ENCODE results near the gene SAG.

Gene SAG

DNA sequence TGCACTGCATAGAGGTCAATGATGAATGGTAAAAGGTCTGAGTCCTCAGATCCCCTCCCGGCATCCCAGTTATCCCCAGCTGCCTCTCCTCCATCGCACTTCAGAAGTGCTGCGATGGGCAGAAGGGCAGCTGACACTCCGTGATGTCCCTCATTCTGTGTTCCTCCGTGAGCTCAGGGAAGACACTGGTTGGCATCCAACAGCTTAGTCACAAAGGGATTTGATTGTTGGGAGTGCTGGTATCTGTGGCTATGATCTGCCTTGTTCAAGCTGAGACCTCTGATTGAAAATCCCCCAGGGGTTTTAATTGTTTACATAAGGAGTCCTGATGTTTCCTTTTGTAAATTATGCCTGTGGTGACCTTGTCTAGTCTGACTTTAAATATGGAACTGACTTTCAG, 19.0 kb upstream of the SAG start:
- POLR2A ChIA-PET: no interaction called here
- no peak for TF ChIP-seq NFRKB (IDR thresholded peaks at IDR 0.05)
- no peak for TF ChIP-seq HDGF (IDR thresholded peaks at IDR 0.05; ENCODE audit: borderline replicate concordance)
- no peak for TF ChIP-seq BHLHE40 (IDR thresholded peaks at IDR 0.05; ENCODE audit: borderline replicate concordance)
- no peak for TF ChIP-seq CTBP1 (IDR thresholded peaks at IDR 0.05; ENCODE audit: borderline replicate concordance)
- no peak for TF ChIP-seq LEF1 (IDR thresholded peaks at IDR 0.05; ENCODE audit: borderline replicate concordance)
- no peak for TF ChIP-seq TARDBP (IDR thresholded peaks at IDR 0.05)
- no peak for TF ChIP-seq SUZ12 (IDR thresholded peaks at IDR 0.05)
- DNase-seq (ENCODE audit: extremely low spot score): no peak
- CTCF ChIA-PET: no interaction called here

DNA sequence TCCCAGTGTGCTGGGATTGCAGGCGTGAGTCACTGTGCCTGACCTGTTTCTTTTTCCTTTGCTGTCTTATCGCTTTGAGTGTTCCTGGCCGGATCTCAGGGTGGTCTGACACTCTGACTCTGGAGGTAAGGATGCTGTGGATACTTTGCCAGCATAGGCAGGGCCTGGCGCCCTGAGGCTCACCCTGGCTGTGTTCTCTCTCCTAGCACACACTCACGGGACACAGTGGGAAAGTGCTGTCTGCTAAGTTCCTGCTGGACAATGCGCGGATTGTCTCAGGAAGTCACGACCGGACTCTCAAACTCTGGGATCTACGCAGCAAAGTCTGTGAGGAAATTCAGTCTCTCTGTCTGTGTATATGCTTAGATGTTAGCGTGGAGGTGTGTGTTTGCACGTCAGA, 18.0 kb upstream of the SAG start:
- DNase-seq (ENCODE audit: extremely low spot score): no peak
- CTCF ChIA-PET: no interaction called here
- TF ChIP-seq NFRKB (IDR thresholded peaks at IDR 0.05) (no peak), TARDBP (IDR thresholded peaks at IDR 0.05) (no peak), FOXM1 (IDR thresholded peaks at IDR 0.05; ENCODE audit: borderline replicate concordance) (no peak), ARNT (IDR thresholded peaks at IDR 0.05) (no peak), SP1 (IDR thresholded peaks at IDR 0.05) (no peak), ELF4 (IDR thresholded peaks at IDR 0.05) (no peak), FOXK2 (IDR thresholded peaks at IDR 0.05) (no peak), HDGF (IDR thresholded peaks at IDR 0.05; ENCODE audit: borderline replicate concordance) (no peak), SUZ12 (IDR thresholded peaks at IDR 0.05) (no peak), FOXA1 (IDR thresholded peaks at IDR 0.05) (no peak), LEF1 (IDR thresholded peaks at IDR 0.05; ENCODE audit: borderline replicate concordance) (no peak), L3MBTL2 (conservative IDR thresholded peaks at IDR 0.05) (no peak)
- TF ChIP-seq, protein P1, sequence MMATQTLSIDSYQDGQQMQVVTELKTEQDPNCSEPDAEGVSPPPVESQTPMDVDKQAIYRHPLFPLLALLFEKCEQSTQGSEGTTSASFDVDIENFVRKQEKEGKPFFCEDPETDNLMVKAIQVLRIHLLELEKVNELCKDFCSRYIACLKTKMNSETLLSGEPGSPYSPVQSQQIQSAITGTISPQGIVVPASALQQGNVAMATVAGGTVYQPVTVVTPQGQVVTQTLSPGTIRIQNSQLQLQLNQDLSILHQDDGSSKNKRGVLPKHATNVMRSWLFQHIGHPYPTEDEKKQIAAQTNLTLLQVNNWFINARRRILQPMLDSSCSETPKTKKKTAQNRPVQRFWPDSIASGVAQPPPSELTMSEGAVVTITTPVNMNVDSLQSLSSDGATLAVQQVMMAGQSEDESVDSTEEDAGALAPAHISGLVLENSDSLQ (IDR thresholded peaks at IDR 0.05): no peak
- POLR2A ChIA-PET: no interaction called here

GRCh38 chr2:233290051-233290845, 17.4 kb upstream of the SAG start:
- no peak for DNase-seq (ENCODE audit: extremely low spot score)
- TF ChIP-seq NFRKB (IDR thresholded peaks at IDR 0.05): no peak
- TF ChIP-seq LEF1 (IDR thresholded peaks at IDR 0.05; ENCODE audit: borderline replicate concordance): no peak
- TF ChIP-seq FOXM1 (IDR thresholded peaks at IDR 0.05; ENCODE audit: borderline replicate concordance): no peak
- TF ChIP-seq CTBP1 (IDR thresholded peaks at IDR 0.05; ENCODE audit: borderline replicate concordance): no peak
- no peak for TF ChIP-seq HDGF (IDR thresholded peaks at IDR 0.05; ENCODE audit: borderline replicate concordance)
- no peak for TF ChIP-seq FOXK2 (IDR thresholded peaks at IDR 0.05)
- TF ChIP-seq SP1 (IDR thresholded peaks at IDR 0.05): no peak
- no peak for TF ChIP-seq FOXA1 (IDR thresholded peaks at IDR 0.05)
- no peak for TF ChIP-seq L3MBTL2 (conservative IDR thresholded peaks at IDR 0.05)
- TF ChIP-seq ZNF384 (IDR thresholded peaks at IDR 0.05): no peak
- TF ChIP-seq ARNT (IDR thresholded peaks at IDR 0.05): no peak
- TF ChIP-seq, protein P1 (IDR thresholded peaks at IDR 0.05): no peak
- no peak for TF ChIP-seq TARDBP (IDR thresholded peaks at IDR 0.05)
- no peak for TF ChIP-seq ELF4 (IDR thresholded peaks at IDR 0.05)
- TF ChIP-seq BHLHE40 (IDR thresholded peaks at IDR 0.05; ENCODE audit: borderline replicate concordance): no peak
- no peak for TF ChIP-seq SUZ12 (IDR thresholded peaks at IDR 0.05)
- ChIA-PET CTCF (no interaction called here), POLR2A (no interaction called here)

DNA sequence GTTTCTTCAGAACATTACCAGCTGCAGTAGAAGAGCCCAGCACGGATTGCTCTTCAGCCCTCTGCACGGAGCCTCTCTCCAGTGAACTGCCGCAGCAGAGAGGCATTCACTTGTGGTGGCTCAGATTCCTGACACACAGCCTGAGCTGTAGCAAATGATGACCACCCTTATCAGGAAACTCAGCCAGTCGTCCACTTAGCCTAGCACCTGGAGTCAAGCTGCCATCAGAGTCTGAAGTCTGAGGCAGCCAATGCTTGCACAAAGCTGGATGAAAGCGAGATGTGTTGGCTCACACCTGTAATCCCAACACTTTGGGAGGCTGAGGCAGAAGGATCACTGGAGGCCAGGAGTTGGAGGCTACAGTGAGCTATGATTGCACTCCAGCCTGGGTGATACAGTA, 11.7 kb upstream of the SAG start:
- ChIA-PET POLR2A (no interaction called here), CTCF (no interaction called here)
- no peak for TF ChIP-seq CTBP1 (IDR thresholded peaks at IDR 0.05; ENCODE audit: borderline replicate concordance)
- no peak for TF ChIP-seq BHLHE40 (IDR thresholded peaks at IDR 0.05; ENCODE audit: borderline replicate concordance)
- TF ChIP-seq L3MBTL2 (conservative IDR thresholded peaks at IDR 0.05): no peak
- TF ChIP-seq, protein P1 (IDR thresholded peaks at IDR 0.05): no peak
- no peak for DNase-seq (ENCODE audit: extremely low spot score)

- CTCF ChIA-PET: no interaction called here
- TF ChIP-seq FOXM1 (IDR thresholded peaks at IDR 0.05; ENCODE audit: borderline replicate concordance) (no peak), SUZ12 (IDR thresholded peaks at IDR 0.05) (no peak), ARNT (IDR thresholded peaks at IDR 0.05) (no peak), LEF1 (IDR thresholded peaks at IDR 0.05; ENCODE audit: borderline replicate concordance) (no peak), ZNF384 (IDR thresholded peaks at IDR 0.05) (no peak), L3MBTL2 (conservative IDR thresholded peaks at IDR 0.05) (no peak), CTBP1 (IDR thresholded peaks at IDR 0.05; ENCODE audit: borderline replicate concordance) (no peak), NFRKB (IDR thresholded peaks at IDR 0.05) (no peak), FOXK2 (IDR thresholded peaks at IDR 0.05) (no peak), HDGF (IDR thresholded peaks at IDR 0.05; ENCODE audit: borderline replicate concordance) (no peak), BHLHE40 (IDR thresholded peaks at IDR 0.05; ENCODE audit: borderline replicate concordance) (no peak), SP1 (IDR thresholded peaks at IDR 0.05) (no peak), TARDBP (IDR thresholded peaks at IDR 0.05) (no peak), ELF4 (IDR thresholded peaks at IDR 0.05) (no peak), FOXA1 (IDR thresholded peaks at IDR 0.05) (no peak)
- TF ChIP-seq, protein P1 (IDR thresholded peaks at IDR 0.05): no peak
- POLR2A ChIA-PET: no interaction called here
These were observed 10.5 kb upstream of the SAG start for GRCh38 chr2:233297076-233297475.

More at GRCh38 chr2:233297076-233297475, 10.5 kb upstream of the SAG start:
- DNase-seq (ENCODE audit: extremely low spot score): no peak
